ENCODE results near the gene SRGAP2C. TPM values are rescaled to one million over a fixed set of nuclear protein-coding genes. Genes with fewer than 3 reads are reported as not detected.
"Not testable (repeated sequence)": the region's sequence is repeated elsewhere in the genome, so short reads cannot be mapped to it uniquely, and the experiment has no call there.

The SRGAP2C gene
- total and polyA plus RNA-seq, 2 donors (not counting 3 experiments of a cell fraction or from before 2014, with no cell fraction given), result 5.6 to 56.4 TPM

DNA sequence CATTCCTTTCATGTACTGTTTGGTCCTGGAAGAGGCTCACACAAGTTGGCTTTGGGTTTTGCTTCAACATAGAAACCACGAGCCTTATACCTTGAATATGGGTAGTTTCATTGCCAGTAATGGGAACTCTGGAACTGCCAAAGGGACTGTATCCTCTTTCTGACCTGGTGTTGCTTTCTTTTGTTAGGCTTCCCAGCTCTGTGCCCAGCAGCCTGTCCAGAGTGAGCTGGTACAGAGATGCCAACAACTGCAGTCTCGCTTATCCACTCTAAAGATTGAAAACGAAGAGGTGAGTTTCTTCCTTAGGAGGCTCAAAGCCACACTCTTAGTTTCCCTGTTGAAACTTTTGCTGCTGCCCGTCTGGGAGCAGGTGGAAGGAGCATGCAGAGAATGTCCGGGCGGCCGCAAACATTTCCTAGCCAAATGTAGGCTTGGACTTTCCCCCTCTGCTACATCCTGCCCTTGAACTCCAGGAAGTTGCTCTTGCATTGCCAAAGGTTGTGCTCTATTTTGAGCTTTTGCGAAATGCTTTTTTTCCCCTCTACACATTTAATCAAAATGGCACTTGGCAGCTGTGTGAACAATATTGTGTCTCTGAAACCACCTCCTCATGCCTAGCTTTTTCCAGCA is 201.7 kb downstream of the SRGAP2C start:
- peak; percentile 88 for FAIRE-seq
- H4K20me1 ChIP-seq (replicated peaks; ENCODE audit: control insufficient read depth, extremely low read depth, insufficient read depth, low read length); H3K4me3 ChIP-seq (replicated peaks in 1 of 3; ENCODE audit: insufficient read depth in 1 of 3, low read depth in 1 of 3, low read length in 3 of 3); H3K27ac ChIP-seq (ENCODE audit: insufficient read depth, low read depth, low read length); CTCF ChIA-PET; H3K27me3 ChIP-seq (ENCODE audit: control insufficient read depth in 2 of 2, insufficient read depth in 2 of 2, low read length in 2 of 2); POLR2A ChIA-PET; H3K79me2 ChIP-seq (ENCODE audit: control insufficient read depth, insufficient read depth, low read length); H3K9me1 ChIP-seq (replicated peaks; ENCODE audit: control insufficient read depth, extremely low read depth, insufficient read depth, low read length); H3K36me3 ChIP-seq (ENCODE audit: control insufficient read depth in 2 of 2, extremely low read depth in 1 of 2, insufficient read depth in 2 of 2, low read length in 2 of 2); H3K9me3 ChIP-seq (replicated peaks; ENCODE audit: control insufficient read depth, insufficient read depth, low read length); H3K9ac ChIP-seq (replicated peaks; ENCODE audit: extremely low read depth, insufficient read depth, low read length); H3K4me2 ChIP-seq (ENCODE audit: insufficient read depth, low read length); dilution Hi-C loops (cut with MboI; ENCODE audit: extremely low pct_ligation_motif_present, low sequenced_read_pairs); intact Hi-C loops (cut with micrococcal nuclease); H3K4me1 ChIP-seq (ENCODE audit: control insufficient read depth, extremely low read depth, insufficient read depth, low read length); DNase-seq (ENCODE audit: low read depth, low spot score); BruUV-seq (replicated peaks); H2AFZ ChIP-seq (ENCODE audit: low read depth, low read length): not testable (repeated sequence)

DNA sequence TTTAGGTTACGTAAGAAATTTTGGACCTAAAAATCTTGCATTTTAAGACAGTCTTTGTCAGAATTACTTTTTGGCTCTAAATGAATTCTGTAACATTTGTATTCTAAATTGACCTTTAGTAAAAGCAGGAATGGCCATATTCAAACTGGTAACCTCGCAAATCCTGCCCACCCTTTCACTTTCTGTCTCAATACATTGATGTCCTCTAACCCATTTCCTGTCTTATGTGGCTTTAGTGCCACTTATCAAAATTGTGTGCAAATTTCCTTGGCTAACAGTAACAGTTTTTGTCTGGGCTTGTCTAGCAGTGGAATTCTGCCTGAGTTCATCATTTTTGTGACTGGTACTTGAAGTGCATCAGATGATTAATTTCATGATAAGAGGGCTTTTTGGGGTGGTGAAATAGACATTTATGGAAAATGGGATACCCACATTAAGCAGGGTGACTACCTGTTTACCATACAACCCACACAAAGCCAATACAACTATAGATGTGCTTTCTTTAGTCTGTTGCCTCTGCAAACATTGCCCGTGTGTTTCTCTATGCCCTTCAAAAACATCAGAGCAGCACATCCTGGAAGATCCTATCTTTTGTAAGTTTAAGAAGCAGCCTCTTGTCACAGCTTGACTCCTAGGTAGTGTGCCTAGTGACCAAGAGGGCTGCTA is 205.3 kb downstream of the SRGAP2C start:
- DNase-seq (ENCODE audit: low read depth, low spot score); CTCF ChIA-PET; H3K9me3 ChIP-seq (replicated peaks; ENCODE audit: control insufficient read depth, insufficient read depth, low read length); FAIRE-seq; dilution Hi-C loops (cut with MboI; ENCODE audit: extremely low pct_ligation_motif_present, low sequenced_read_pairs); H3K27me3 ChIP-seq (ENCODE audit: control insufficient read depth in 2 of 2, insufficient read depth in 2 of 2, low read length in 2 of 2); H3K9me1 ChIP-seq (replicated peaks; ENCODE audit: control insufficient read depth, extremely low read depth, insufficient read depth, low read length); H3K9ac ChIP-seq (replicated peaks; ENCODE audit: extremely low read depth, insufficient read depth, low read length); H3K79me2 ChIP-seq (ENCODE audit: control insufficient read depth, insufficient read depth, low read length); H3K27ac ChIP-seq (ENCODE audit: insufficient read depth, low read depth, low read length); intact Hi-C loops (cut with micrococcal nuclease); H3K36me3 ChIP-seq (ENCODE audit: control insufficient read depth in 2 of 2, extremely low read depth in 1 of 2, insufficient read depth in 2 of 2, low read length in 2 of 2); H3K4me3 ChIP-seq (replicated peaks in 1 of 3; ENCODE audit: insufficient read depth in 1 of 3, low read depth in 1 of 3, low read length in 3 of 3); H3K4me1 ChIP-seq (ENCODE audit: control insufficient read depth, extremely low read depth, insufficient read depth, low read length); H3K4me2 ChIP-seq (ENCODE audit: insufficient read depth, low read length); POLR2A ChIA-PET; H2AFZ ChIP-seq (ENCODE audit: low read depth, low read length); H4K20me1 ChIP-seq (replicated peaks; ENCODE audit: control insufficient read depth, extremely low read depth, insufficient read depth, low read length); BruUV-seq (replicated peaks): not testable (repeated sequence)

DNA sequence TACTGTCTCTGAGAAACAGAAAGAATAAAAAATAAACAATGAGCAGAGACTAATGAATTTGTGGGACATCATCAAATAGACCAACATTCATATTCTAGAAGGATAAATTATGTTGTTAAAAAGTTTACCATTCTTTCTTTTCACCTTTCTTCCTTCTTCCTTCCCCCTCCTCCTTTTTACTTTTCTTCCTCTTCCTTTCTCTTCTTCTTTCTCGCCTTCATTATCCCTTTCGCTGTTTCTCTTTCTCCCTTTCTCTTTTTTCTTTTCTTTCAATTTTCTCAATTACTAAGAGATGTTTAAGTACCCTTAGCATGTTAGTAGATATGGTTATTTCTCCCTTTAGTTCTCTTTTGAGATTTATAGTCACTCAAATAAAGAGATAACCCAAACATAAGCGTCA is 207.4 kb downstream of the SRGAP2C start:
- POLR2A ChIA-PET; H3K36me3 ChIP-seq (ENCODE audit: control insufficient read depth in 2 of 2, extremely low read depth in 1 of 2, insufficient read depth in 2 of 2, low read length in 2 of 2); H4K20me1 ChIP-seq (replicated peaks; ENCODE audit: control insufficient read depth, extremely low read depth, insufficient read depth, low read length); H3K4me1 ChIP-seq (ENCODE audit: control insufficient read depth, extremely low read depth, insufficient read depth, low read length); H3K4me3 ChIP-seq (replicated peaks in 1 of 3; ENCODE audit: insufficient read depth in 1 of 3, low read depth in 1 of 3, low read length in 3 of 3); FAIRE-seq; BruUV-seq (replicated peaks); H2AFZ ChIP-seq (ENCODE audit: low read depth, low read length); intact Hi-C loops (cut with micrococcal nuclease); H3K9ac ChIP-seq (replicated peaks; ENCODE audit: extremely low read depth, insufficient read depth, low read length); DNase-seq (ENCODE audit: low read depth, low spot score); H3K27ac ChIP-seq (ENCODE audit: insufficient read depth, low read depth, low read length); H3K4me2 ChIP-seq (ENCODE audit: insufficient read depth, low read length); H3K9me1 ChIP-seq (replicated peaks; ENCODE audit: control insufficient read depth, extremely low read depth, insufficient read depth, low read length); H3K79me2 ChIP-seq (ENCODE audit: control insufficient read depth, insufficient read depth, low read length); H3K9me3 ChIP-seq (replicated peaks; ENCODE audit: control insufficient read depth, insufficient read depth, low read length); dilution Hi-C loops (cut with MboI; ENCODE audit: extremely low pct_ligation_motif_present, low sequenced_read_pairs); CTCF ChIA-PET; H3K27me3 ChIP-seq (ENCODE audit: control insufficient read depth in 2 of 2, insufficient read depth in 2 of 2, low read length in 2 of 2): not testable (repeated sequence)
